ENCODE measurements around the gene MUC16. TPM values are rescaled to one million over a fixed set of nuclear protein-coding genes. Genes with fewer than 3 reads are reported as not detected.

MUC16 gene
- total RNA-seq (2022; extraction: Qiagen RNA extraction; ENCODE audit: low read depth) = 0.02 to 0.08 TPM (median 0.03 TPM) in 5 replicates

GRCh38 chr19:9009935-9010651 lies at the start of gene MUC16:
Gene MUC16 (minus strand): TSS chr19:9010409.

Other genes with a start within 250 kb of the MUC16 start
- gene ZNF558, start 178.1 kb downstream of the MUC16 start, total RNA-seq (2022; extraction: Qiagen RNA extraction; ENCODE audit: low read depth) = 5.9 to 8.2 TPM (median 7.9 TPM) in 5 replicates
- gene MBD3L1, start 178.0 kb downstream of the MUC16 start, total RNA-seq (2022; extraction: Qiagen RNA extraction; ENCODE audit: low read depth) = not detected in 5 replicates
- gene OR1M1, start 76.7 kb upstream of the MUC16 start, total RNA-seq (2022; extraction: Qiagen RNA extraction; ENCODE audit: low read depth) = not detected in 5 replicates
- not detected in 5 replicates for gene OR7G2, start 97.1 kb upstream of the MUC16 start, total RNA-seq (2022; extraction: Qiagen RNA extraction; ENCODE audit: low read depth)
- gene OR7G1, start 105.4 kb upstream of the MUC16 start, total RNA-seq (2022; extraction: Qiagen RNA extraction; ENCODE audit: low read depth) = not detected in 5 replicates
- gene OR7G3, start 116.5 kb upstream of the MUC16 start, total RNA-seq (2022; extraction: Qiagen RNA extraction; ENCODE audit: low read depth) = not detected in 5 replicates
- 18.9 to 21.2 TPM (median 19.5 TPM) in 5 replicates for gene ZNF317, start 130.0 kb upstream of the MUC16 start, total RNA-seq (2022; extraction: Qiagen RNA extraction; ENCODE audit: low read depth)
- gene OR7D2, start 168.6 kb upstream of the MUC16 start, total RNA-seq (2022; extraction: Qiagen RNA extraction; ENCODE audit: low read depth) = not detected in 5 replicates
- not detected in 5 replicates for gene OR7D4, start 209.2 kb upstream of the MUC16 start, total RNA-seq (2022; extraction: Qiagen RNA extraction; ENCODE audit: low read depth)
- not detected in 5 replicates for gene OR7E24, start 240.5 kb upstream of the MUC16 start, total RNA-seq (2022; extraction: Qiagen RNA extraction; ENCODE audit: low read depth)

Data from A549 treated with CpdA at 1 μM for 4 hours (cell line).